HUDEP-2 (cell line): ENCODE data around the gene LYRM2.
"Not testable (repeated sequence)": the region's sequence is repeated elsewhere in the genome, so short reads cannot be mapped to it uniquely, and the experiment has no call there.

Source experiments
- DNase-seq, 76 experiments: peaks; one replicate each; lab custom pipeline; 2025; ENCODE audit not compliant: unreplicated experiment in 76 of 76; lab: John Stamatoyannopoulos, UW

LYRM2 gene

GRCh38 chr6:89650579-89650978 is 12.0 kb upstream of the LYRM2 start:
- DNase-seq = no peak

- no peak for DNase-seq
These were observed 11.1 kb upstream of the LYRM2 start for GRCh38 chr6:89649682-89650081.

GRCh38 chr6:89644864-89645263 is 6.3 kb upstream of the LYRM2 start:
- DNase-seq = no peak

- no peak for DNase-seq
These were observed 4.9 kb upstream of the LYRM2 start for GRCh38 chr6:89643406-89643805.

GRCh38 chr6:89642956-89643355 is 4.4 kb upstream of the LYRM2 start:
- no peak for DNase-seq

- not testable (repeated sequence) for DNase-seq
These were observed 3.0 kb upstream of the LYRM2 start for GRCh38 chr6:89641581-89641980.

GRCh38 chr6:89640804-89641203 is 2.3 kb upstream of the LYRM2 start:
- DNase-seq = no peak

GRCh38 chr6:89637960-89638319 is 607 bp downstream of the LYRM2 start:
- DNase-seq = peak in 3 of 76 experiments; percentile 42 to 56 (median 49)

GRCh38 chr6:89636412-89636811 is 2.1 kb downstream of the LYRM2 start:
- not testable (repeated sequence) for DNase-seq

GRCh38 chr6:89630488-89630887 is 8.1 kb downstream of the LYRM2 start:
- DNase-seq = no peak

- DNase-seq = no peak
These were observed 14.8 kb downstream of the LYRM2 start for GRCh38 chr6:89623749-89624148.

GRCh38 chr6:89619567-89619966 is 19.0 kb downstream of the LYRM2 start:
- no peak for DNase-seq

- DNase-seq = no peak
These were observed 20.5 kb downstream of the LYRM2 start for GRCh38 chr6:89618026-89618425.

- DNase-seq = no peak
These were observed 22.0 kb downstream of the LYRM2 start for GRCh38 chr6:89616531-89616930.

- no peak for DNase-seq
These were observed 22.7 kb downstream of the LYRM2 start for GRCh38 chr6:89615882-89616281.

GRCh38 chr6:89613790-89614189 is 24.8 kb downstream of the LYRM2 start:
- no peak for DNase-seq

GRCh38 chr6:89612121-89612520 is 26.4 kb downstream of the LYRM2 start:
- no peak for DNase-seq

- DNase-seq = no peak
These were observed 26.9 kb downstream of the LYRM2 start for GRCh38 chr6:89611666-89612065.

- peak in 64 of 76 experiments; percentile 12 to 80 (median 52) for DNase-seq
These were observed 28.4 kb downstream of the LYRM2 start for GRCh38 chr6:89610149-89610642.

- no peak for DNase-seq
These were observed 32.7 kb downstream of the LYRM2 start for GRCh38 chr6:89605861-89606260.

- no peak for DNase-seq
These were observed 33.9 kb downstream of the LYRM2 start for GRCh38 chr6:89604653-89605052.

GRCh38 chr6:89602166-89602565 is 36.4 kb downstream of the LYRM2 start:
- DNase-seq = no peak

GRCh38 chr6:89599727-89600126 is 38.8 kb downstream of the LYRM2 start:
- no peak for DNase-seq
